ENCODE data around the gene OTULINL. TPM values are rescaled to one million over a fixed set of nuclear protein-coding genes. Genes with fewer than 3 reads are reported as not detected.

OTULINL gene
- total RNA-seq, 1 donor from 2014 or later: 3.8 TPM

DNA sequence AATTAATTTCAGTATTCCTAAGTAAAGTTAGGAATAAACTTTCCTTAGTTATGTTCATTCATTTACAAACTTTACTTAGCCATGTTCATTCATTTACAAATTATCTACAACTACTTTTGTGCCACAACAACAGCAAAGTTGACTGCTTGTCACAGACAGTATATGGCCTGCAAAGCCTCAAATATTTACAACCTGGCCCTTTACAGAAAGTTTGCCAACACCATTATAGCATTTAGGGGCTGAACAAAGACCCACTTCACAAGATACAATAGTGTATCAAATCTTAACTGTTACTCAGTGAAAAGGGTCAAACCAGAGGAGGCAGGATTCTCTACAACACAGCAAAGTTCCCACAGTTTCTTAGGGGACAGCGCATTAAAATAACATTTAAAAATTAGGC, 9.7 kb upstream of the OTULINL start:
- DNase-seq (ENCODE audit: low spot score in 2 of 2, unreplicated experiment in 2 of 2): no peak
- H3K27me3 Mint-ChIP-seq (ENCODE audit: low read depth): peaks cover 73% of the 10 kb centered on the region
- TF ChIP-seq, protein P1, sequence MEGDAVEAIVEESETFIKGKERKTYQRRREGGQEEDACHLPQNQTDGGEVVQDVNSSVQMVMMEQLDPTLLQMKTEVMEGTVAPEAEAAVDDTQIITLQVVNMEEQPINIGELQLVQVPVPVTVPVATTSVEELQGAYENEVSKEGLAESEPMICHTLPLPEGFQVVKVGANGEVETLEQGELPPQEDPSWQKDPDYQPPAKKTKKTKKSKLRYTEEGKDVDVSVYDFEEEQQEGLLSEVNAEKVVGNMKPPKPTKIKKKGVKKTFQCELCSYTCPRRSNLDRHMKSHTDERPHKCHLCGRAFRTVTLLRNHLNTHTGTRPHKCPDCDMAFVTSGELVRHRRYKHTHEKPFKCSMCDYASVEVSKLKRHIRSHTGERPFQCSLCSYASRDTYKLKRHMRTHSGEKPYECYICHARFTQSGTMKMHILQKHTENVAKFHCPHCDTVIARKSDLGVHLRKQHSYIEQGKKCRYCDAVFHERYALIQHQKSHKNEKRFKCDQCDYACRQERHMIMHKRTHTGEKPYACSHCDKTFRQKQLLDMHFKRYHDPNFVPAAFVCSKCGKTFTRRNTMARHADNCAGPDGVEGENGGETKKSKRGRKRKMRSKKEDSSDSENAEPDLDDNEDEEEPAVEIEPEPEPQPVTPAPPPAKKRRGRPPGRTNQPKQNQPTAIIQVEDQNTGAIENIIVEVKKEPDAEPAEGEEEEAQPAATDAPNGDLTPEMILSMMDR (IDR thresholded peaks at IDR 0.05; ENCODE audit: unreplicated experiment): no peak
- H3K9me3 Mint-ChIP-seq: peaks cover 6% of the 10 kb centered on the region
- H3K36me3 Mint-ChIP-seq: no peaks in the 10 kb centered on the region
- no peak overlapping the region for H3K27ac Mint-ChIP-seq
- H3K4me3 Mint-ChIP-seq: no peak overlapping the region
- H3K4me1 Mint-ChIP-seq: no peaks in the 10 kb centered on the region

DNA sequence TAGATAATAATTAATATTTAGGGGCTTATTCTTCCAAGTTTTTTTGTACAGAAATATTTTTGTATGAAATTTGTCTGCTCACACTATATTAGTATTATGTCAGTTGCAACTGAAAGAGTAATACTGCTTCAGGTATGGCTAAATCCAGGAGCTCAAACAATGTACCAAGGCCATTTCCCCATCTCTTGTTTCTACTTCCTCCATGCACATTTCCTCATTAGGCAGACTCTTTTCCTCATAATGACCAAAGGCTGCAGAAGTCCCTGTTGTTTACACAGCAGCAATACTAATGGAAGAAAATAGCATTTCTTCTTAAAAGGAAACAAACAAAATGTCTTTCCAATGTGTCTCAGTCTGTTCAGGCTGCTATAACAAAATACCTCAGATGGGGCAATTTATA, 9.2 kb upstream of the OTULINL start:
- H3K36me3 Mint-ChIP-seq: no peaks in the 10 kb centered on the region
- TF ChIP-seq, protein P1 (IDR thresholded peaks at IDR 0.05; ENCODE audit: unreplicated experiment): no peak
- no peak overlapping the region for H3K4me3 Mint-ChIP-seq
- H3K27me3 Mint-ChIP-seq (ENCODE audit: low read depth): peaks cover 71% of the 10 kb centered on the region
- no peak overlapping the region for H3K27ac Mint-ChIP-seq
- peaks cover under 1% of the 10 kb centered on the region for H3K9me3 Mint-ChIP-seq
- no peaks in the 10 kb centered on the region for H3K4me1 Mint-ChIP-seq
- DNase-seq (ENCODE audit: low spot score in 2 of 2, unreplicated experiment in 2 of 2): no peak

DNA sequence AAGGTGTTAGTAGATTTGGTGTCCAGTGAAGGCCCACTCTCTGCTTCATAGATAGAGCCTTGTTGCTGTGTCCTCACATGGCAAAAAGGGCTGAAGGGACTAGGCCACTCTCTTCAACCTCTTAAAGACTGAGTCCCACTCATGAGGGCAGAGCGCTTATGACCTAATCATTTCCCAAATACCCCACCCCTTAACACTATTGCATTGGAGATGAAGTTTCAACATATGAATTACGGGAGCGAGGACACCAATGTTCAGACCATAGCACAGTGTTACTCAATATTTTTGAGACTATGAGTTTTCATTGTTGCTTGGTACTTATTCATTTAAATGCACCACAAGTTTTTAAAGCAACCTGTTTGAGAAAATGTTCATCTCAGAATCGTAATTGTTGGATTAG, 8.8 kb upstream of the OTULINL start:
- H3K4me3 Mint-ChIP-seq: no peak overlapping the region
- H3K9me3 Mint-ChIP-seq: no peaks in the 10 kb centered on the region
- no peaks in the 10 kb centered on the region for H3K36me3 Mint-ChIP-seq
- DNase-seq (ENCODE audit: low spot score in 2 of 2, unreplicated experiment in 2 of 2): no peak
- TF ChIP-seq, protein P1 (IDR thresholded peaks at IDR 0.05; ENCODE audit: unreplicated experiment): no peak
- no peak overlapping the region for H3K27ac Mint-ChIP-seq
- H3K4me1 Mint-ChIP-seq: no peaks in the 10 kb centered on the region
- H3K27me3 Mint-ChIP-seq (ENCODE audit: low read depth): peaks cover 75% of the 10 kb centered on the region

DNA sequence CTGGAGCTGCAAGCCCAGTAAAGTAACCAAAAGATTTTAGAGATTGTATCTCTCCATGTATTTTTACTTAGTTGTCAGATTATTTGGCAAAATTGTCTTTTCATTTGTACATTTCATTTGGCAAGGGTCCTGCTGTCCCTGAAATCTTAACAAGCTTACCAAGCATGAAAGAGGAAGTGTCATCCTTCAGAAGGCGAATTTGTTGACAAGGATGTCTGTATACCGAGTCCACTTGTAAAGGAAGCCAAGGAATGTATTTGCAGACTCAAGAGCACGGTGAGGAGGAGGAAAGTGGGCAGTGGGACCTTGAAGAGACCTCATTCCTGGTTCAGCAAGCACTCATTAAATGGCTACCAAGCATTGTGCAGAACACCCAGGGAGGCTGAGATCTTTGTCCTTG, 7.5 kb upstream of the OTULINL start:
- H3K4me3 Mint-ChIP-seq: no peak overlapping the region
- H3K27me3 Mint-ChIP-seq (ENCODE audit: low read depth): peaks cover 81% of the 10 kb centered on the region
- H3K9me3 Mint-ChIP-seq: no peaks in the 10 kb centered on the region
- DNase-seq (ENCODE audit: low spot score in 2 of 2, unreplicated experiment in 2 of 2): no peak
- no peaks in the 10 kb centered on the region for H3K36me3 Mint-ChIP-seq
- H3K27ac Mint-ChIP-seq: no peak overlapping the region
- TF ChIP-seq, protein P1 (IDR thresholded peaks at IDR 0.05; ENCODE audit: unreplicated experiment): no peak
- H3K4me1 Mint-ChIP-seq: no peaks in the 10 kb centered on the region

DNA sequence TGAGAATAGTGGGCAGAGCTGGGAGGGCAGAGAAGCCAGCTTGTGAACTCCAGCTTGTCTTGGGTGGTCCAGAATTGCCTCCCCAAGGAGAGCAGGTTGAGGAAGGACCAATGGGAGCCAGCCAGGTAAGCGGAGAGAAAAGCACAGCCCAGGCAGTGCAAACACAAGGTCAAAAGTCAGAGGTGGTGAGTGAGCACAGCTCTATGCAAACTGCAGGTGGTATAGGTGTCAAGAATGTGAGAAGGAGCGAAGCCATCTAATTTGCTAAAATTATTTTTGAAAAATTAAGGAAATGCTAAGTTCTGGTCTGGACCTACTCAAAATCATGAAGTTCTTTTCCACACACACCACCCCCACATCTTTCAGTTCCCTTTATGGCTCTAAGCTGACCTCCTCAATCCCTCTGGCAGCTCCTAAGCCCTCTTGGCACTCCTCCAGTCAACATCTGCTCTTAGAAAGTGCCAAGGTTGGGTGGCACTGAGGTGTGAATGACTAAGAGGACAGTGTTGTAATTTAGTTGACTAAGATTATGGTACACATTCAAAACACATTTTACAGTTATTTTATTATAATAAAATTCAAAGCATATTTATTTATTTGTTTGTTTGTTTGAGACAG, 6.6 kb upstream of the OTULINL start:
- H3K9me3 Mint-ChIP-seq: no peaks in the 10 kb centered on the region
- no peak overlapping the region for H3K27ac Mint-ChIP-seq
- H3K4me1 Mint-ChIP-seq: no peaks in the 10 kb centered on the region
- no peak overlapping the region for H3K4me3 Mint-ChIP-seq
- TF ChIP-seq, protein P1 (IDR thresholded peaks at IDR 0.05; ENCODE audit: unreplicated experiment): no peak
- H3K36me3 Mint-ChIP-seq: no peaks in the 10 kb centered on the region
- peaks cover 81% of the 10 kb centered on the region for H3K27me3 Mint-ChIP-seq (ENCODE audit: low read depth)
- DNase-seq (ENCODE audit: low spot score in 2 of 2, unreplicated experiment in 2 of 2): no peak

DNA sequence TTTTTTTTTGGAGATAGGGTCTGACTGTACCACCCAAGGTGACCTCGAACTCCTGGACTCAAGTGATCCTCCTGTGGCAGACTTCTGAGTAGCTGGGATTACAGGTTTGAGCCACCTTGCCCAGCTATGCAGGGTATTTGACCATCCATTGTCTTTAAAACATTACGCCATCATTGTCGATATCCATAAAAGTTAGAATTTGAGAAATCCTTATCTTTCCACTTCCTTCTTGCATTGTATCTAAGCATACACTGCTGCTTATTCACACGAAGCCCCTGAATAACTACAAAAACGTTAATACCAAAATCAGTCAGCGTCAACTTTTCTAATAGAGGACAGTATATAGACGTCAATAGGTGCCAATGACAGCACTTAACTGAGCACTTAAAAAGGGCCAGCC, 5.4 kb upstream of the OTULINL start:
- Mint-ChIP-seq H3K4me1 (peaks cover 11% of the 10 kb centered on the region), H3K27ac (no peak overlapping the region), H3K4me3 (no peak overlapping the region), H3K9me3 (no peaks in the 10 kb centered on the region), H3K36me3 (no peaks in the 10 kb centered on the region), H3K27me3 (ENCODE audit: low read depth) (peaks cover 82% of the 10 kb centered on the region)
- no peak for DNase-seq (ENCODE audit: low spot score in 2 of 2, unreplicated experiment in 2 of 2)
- TF ChIP-seq, protein P1 (IDR thresholded peaks at IDR 0.05; ENCODE audit: unreplicated experiment): no peak

Data from mesothelial cell of epicardium (in vitro differentiated cells).